ENCODE data around the gene APEX1.
"Not testable (repeated sequence)": the region's sequence is repeated elsewhere in the genome, so short reads cannot be mapped to it uniquely, and the experiment has no call there.

APEX1 gene

DNA sequence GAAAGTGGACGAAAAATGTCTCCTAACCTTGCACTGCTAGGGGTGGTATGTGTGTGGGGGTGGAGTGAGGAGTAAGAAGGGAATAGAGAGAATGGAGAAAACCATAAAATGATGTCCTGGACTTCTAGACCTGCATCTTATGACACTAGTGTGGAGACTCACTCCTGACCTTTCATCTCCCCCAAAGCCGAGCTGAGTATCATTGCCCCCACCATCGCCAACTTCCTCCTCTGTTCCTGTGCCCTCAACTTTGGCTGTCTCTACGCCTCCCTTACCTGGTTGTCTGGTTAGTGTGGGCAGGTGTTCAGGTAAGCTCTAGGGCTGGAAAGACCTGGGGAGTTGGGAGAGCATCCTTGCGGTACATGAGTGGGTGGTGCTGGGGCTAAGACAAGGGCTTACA is 14.6 kb upstream of the APEX1 start:
- TF ChIP-seq MYC (IDR thresholded peaks at IDR 0.05; ENCODE audit: low read depth, low read length) (no peak), POLR2A (IDR thresholded peaks at IDR 0.05; ENCODE audit: extremely low read depth, insufficient read length) (no peak)
- TF ChIP-seq, protein P1, sequence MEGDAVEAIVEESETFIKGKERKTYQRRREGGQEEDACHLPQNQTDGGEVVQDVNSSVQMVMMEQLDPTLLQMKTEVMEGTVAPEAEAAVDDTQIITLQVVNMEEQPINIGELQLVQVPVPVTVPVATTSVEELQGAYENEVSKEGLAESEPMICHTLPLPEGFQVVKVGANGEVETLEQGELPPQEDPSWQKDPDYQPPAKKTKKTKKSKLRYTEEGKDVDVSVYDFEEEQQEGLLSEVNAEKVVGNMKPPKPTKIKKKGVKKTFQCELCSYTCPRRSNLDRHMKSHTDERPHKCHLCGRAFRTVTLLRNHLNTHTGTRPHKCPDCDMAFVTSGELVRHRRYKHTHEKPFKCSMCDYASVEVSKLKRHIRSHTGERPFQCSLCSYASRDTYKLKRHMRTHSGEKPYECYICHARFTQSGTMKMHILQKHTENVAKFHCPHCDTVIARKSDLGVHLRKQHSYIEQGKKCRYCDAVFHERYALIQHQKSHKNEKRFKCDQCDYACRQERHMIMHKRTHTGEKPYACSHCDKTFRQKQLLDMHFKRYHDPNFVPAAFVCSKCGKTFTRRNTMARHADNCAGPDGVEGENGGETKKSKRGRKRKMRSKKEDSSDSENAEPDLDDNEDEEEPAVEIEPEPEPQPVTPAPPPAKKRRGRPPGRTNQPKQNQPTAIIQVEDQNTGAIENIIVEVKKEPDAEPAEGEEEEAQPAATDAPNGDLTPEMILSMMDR (IDR thresholded peaks at IDR 0.05; ENCODE audit: low read depth, low read length), result no peak
- TF ChIP-seq, protein P2, sequence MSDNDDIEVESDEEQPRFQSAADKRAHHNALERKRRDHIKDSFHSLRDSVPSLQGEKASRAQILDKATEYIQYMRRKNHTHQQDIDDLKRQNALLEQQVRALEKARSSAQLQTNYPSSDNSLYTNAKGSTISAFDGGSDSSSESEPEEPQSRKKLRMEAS (IDR thresholded peaks at IDR 0.05; ENCODE audit: low read depth, low read length), result no peak
- DNase-seq (ENCODE audit: low read depth), result no peak
- no peak overlapping the region for H3K4me3 ChIP-seq (ENCODE audit: low read depth, low read length)

DNA sequence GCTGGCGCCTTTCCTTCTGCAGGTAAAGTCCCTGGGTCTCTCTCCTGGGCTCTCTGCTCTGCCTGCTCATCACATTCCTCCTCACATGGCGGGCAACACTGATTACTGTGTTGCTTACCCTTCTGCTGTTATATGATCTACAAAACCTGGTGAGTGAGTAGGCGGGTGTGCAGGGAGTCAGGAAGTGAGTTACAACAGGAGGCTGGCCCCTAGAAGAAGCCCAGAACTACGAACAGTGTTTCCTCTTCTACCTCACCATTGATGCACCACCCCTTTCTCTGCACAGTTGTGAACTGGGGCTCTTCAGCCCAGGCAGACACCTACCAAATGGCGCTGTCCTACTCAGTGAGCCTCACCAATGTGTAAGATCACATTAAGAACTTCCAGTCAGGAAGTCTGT is 14.1 kb upstream of the APEX1 start:
- no peak overlapping the region for H3K4me3 ChIP-seq (ENCODE audit: low read depth, low read length)
- DNase-seq (ENCODE audit: low read depth), result peak; percentile 39
- TF ChIP-seq, protein P1 (IDR thresholded peaks at IDR 0.05; ENCODE audit: low read depth, low read length), result no peak
- TF ChIP-seq, protein P2 (IDR thresholded peaks at IDR 0.05; ENCODE audit: low read depth, low read length), result no peak
- no peak for TF ChIP-seq MYC (IDR thresholded peaks at IDR 0.05; ENCODE audit: low read depth, low read length)
- no peak for TF ChIP-seq POLR2A (IDR thresholded peaks at IDR 0.05; ENCODE audit: extremely low read depth, insufficient read length)

DNA sequence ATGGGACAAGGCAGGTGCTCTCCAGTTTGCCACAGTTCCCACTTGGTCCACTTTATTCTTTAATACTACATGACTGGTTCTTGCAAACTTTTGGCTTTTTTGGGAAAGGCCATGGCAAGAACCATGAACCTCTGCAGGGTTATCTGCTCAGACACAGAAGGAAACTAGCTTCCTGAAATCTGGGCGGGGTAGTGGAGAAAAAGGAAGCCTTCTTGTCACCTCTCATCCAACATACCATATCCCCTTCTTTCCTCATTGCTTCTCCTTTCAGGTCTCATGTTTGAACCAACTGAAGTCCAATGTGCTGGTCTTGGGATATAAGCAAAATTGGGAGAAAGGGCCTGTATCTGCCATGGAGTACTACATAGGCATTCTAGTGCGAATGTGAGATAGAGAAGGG is 13.6 kb upstream of the APEX1 start:
- DNase-seq (ENCODE audit: low read depth), result no peak
- no peak overlapping the region for H3K4me3 ChIP-seq (ENCODE audit: low read depth, low read length)
- TF ChIP-seq, protein P1 (IDR thresholded peaks at IDR 0.05; ENCODE audit: low read depth, low read length), result no peak
- TF ChIP-seq, protein P2 (IDR thresholded peaks at IDR 0.05; ENCODE audit: low read depth, low read length), result no peak
- TF ChIP-seq POLR2A (IDR thresholded peaks at IDR 0.05; ENCODE audit: extremely low read depth, insufficient read length) (no peak), MYC (IDR thresholded peaks at IDR 0.05; ENCODE audit: low read depth, low read length) (no peak)

DNA sequence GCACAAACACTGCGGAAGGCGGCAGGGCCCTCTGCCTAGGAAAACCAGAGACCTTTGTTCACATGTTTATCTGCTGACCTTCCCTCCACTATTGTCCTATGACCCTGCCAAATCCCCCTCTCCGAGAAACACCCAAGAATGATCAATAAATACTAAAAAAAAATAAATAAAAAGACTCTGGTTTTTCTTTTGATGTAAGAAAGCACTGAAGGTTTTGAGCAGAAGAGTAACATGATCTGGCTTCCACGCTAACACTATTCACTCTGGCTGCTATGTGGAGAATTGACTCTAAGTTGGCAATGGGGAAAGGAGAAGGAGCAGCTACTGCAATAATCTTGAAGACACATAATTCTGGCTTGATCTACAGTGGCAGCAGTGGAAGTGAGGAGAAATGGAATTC is 11.4 kb upstream of the APEX1 start:
- H3K4me3 ChIP-seq (ENCODE audit: low read depth, low read length); DNase-seq (ENCODE audit: low read depth): not testable (repeated sequence)

DNA sequence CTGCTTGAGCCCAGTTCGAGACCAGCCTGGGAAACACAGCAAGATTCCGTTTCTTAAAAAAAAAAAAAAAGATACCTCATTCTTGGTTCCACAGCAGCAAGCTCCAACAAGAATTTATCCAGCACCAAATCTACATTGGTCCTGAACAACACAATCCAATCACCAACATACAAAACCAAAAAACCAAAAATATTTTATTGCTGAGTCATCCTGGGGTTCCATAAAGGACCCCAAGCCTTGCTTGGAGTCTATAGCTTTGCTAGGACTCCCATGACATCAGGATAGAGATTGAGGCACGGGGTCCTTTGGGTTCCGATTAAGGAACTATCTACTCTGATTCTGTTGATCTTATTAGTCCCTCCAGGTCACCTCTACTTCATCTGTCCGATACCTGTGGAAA is 8.1 kb upstream of the APEX1 start:
- DNase-seq (ENCODE audit: low read depth), result no peak
- no peak for TF ChIP-seq MYC (IDR thresholded peaks at IDR 0.05; ENCODE audit: low read depth, low read length)
- TF ChIP-seq, protein P1 (IDR thresholded peaks at IDR 0.05; ENCODE audit: low read depth, low read length), result no peak
- TF ChIP-seq POLR2A (IDR thresholded peaks at IDR 0.05; ENCODE audit: extremely low read depth, insufficient read length), result no peak
- TF ChIP-seq, protein P2 (IDR thresholded peaks at IDR 0.05; ENCODE audit: low read depth, low read length), result no peak
- no peak overlapping the region for H3K4me3 ChIP-seq (ENCODE audit: low read depth, low read length)

DNA sequence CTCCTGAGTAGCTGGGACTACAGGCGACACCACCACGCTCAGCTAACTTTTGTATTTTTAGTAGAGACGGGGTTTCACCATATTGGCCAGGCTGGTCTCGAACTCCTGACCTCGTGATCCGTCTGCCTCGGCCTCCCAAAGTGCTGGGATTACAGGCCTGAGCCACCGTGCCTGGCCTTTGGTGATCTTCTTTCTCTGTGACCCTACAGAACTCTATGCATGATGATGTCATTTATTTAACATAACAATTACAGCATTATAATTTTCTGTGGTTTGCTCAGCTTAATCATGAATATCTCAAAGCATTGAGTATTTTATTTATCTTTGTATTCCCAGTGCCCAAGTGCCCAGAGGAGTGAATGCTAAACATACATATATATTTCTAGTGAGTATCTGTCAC is 2.2 kb upstream of the APEX1 start:
- peak overlapping the region; percentile 6 for H3K4me3 ChIP-seq (ENCODE audit: low read depth, low read length)
- DNase-seq (ENCODE audit: low read depth), result not testable (repeated sequence)

DNA sequence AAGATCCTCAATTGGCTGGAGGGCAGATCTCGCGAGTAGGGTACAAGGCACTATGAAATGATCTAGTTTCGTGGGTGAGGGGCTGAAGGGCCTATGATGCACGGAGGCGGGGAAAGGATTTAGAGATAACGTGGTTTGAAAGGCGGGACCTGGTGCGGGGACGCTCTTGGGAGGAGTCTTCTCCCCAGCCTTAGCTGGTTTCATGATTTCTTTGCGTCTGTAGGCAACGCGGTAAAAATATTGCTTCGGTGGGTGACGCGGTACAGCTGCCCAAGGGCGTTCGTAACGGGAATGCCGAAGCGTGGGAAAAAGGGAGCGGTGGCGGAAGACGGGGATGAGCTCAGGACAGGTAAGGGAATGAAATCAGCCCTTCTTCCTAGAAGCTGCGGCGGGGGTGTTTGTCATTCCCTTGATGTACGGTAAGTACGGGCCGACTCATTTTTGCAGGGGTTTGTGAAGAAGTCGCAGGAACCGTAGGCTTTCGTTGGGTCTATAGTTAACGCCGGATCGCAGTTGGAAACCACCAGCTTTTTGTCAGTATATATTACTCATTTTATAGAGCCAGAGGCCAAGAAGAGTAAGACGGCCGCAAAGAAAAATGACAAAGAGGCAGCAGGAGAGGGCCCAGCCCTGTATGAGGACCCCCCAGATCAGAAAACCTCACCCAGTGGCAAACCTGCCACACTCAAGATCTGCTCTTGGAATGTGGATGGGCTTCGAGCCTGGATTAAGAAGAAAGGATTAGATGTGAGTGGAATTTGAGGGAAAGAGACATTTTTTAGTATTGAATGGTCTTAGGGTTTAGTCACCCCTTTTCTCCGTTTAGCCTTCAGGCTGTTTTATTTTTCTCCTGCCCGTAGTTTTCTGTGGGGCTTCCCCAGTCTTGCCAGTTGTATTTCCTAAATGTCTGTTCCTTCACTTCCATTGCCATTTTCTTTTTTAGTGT is 602 bp downstream of the APEX1 start:
- peak overlapping the region; percentile 87 for H3K4me3 ChIP-seq (ENCODE audit: low read depth, low read length)
- TF ChIP-seq, protein P1 (IDR thresholded peaks at IDR 0.05; ENCODE audit: low read depth, low read length), result no peak
- TF ChIP-seq MYC (IDR thresholded peaks at IDR 0.05; ENCODE audit: low read depth, low read length), result no peak; the same call in 1 of the 2 replicates
- TF ChIP-seq POLR2A (IDR thresholded peaks at IDR 0.05; ENCODE audit: extremely low read depth, insufficient read length), result peak; percentile 5
- peak; percentile 90 for DNase-seq (ENCODE audit: low read depth)
